ENCODE measurements around the gene SOHLH2. TPM values are rescaled to one million over a fixed set of nuclear protein-coding genes. Genes with fewer than 3 reads are reported as not detected.

The SOHLH2 gene
- polyA plus RNA-seq, 1 of the 3 experiments (the other 2 are of a cell fraction), result 0.85 TPM

GRCh38 chr13:36151591-36151990 lies 62.8 kb downstream of the SOHLH2 start:
- no peaks in the 10 kb centered on the region for H3K79me2 ChIP-seq (ENCODE audit: insufficient read depth)
- H4K20me1 ChIP-seq (ENCODE audit: insufficient read depth), result no peaks in the 10 kb centered on the region
- ChIA-PET POLR2A (no interaction called here), CTCF (interaction anchor here (0.7 kb wide), 1 partner anchor 53 kb away, joined by 3 read pairs; no protein-coding TSS in a partner anchor)
- no peak for DNase-seq
- H3F3A ChIP-seq (replicated peaks; ENCODE audit: insufficient read depth), result peaks cover 13% of the 10 kb centered on the region
- no peak overlapping the region for H3K4me3 ChIP-seq (ENCODE audit: low read depth in 2 of 2, low read length in 1 of 2)
- H3K36me3 ChIP-seq (replicated peaks in 1 of 2; ENCODE audit: control insufficient read depth in 1 of 2, insufficient read depth in 2 of 2, low read length in 1 of 2), result no peaks in the 10 kb centered on the region
- no peak overlapping the region for H3K27ac ChIP-seq (ENCODE audit: low read depth in 2 of 2, low read length in 1 of 2)
- 90% methylated on average over 1 of the region's 1 CpG for WGBS (ENCODE audit: low lambda C conversion rate)
- no peaks in the 10 kb centered on the region for H3K27me3 ChIP-seq (ENCODE audit: insufficient read depth)
- no peaks in the 10 kb centered on the region for H3K9me2 ChIP-seq
- H3K4me1 ChIP-seq (ENCODE audit: control insufficient read depth in 1 of 2, insufficient read depth in 2 of 2, low read depth in 1 of 2, low read length in 1 of 2), result peaks cover 4 to 13% of the 10 kb centered on the region in 2 experiments; a peak in 2 of 4 replicates
- no peak overlapping the region for H3K9ac ChIP-seq
- no peak overlapping the region for H2AFZ ChIP-seq (ENCODE audit: low read depth)
- no peak overlapping the region for H3K4me2 ChIP-seq
- H3K9me3 ChIP-seq, result no peaks in the 10 kb centered on the region
- no peak for TF ChIP-seq SIN3A (IDR thresholded peaks at IDR 0.05; ENCODE audit: borderline replicate concordance, low read depth, low read length)
- TF ChIP-seq TEAD4 (IDR thresholded peaks at IDR 0.05; ENCODE audit: borderline replicate concordance, insufficient read depth), result no peak
- TF ChIP-seq GATA2 (CRISPR knock-in tag; IDR thresholded peaks at IDR 0.05), result no peak
- TF ChIP-seq MXI1 (IDR thresholded peaks at IDR 0.05; ENCODE audit: low read depth, low read length), result no peak
- no peak for TF ChIP-seq TCF12 (IDR thresholded peaks at IDR 0.05)
- no peak for TF ChIP-seq IRF3 (IDR thresholded peaks at IDR 0.05; ENCODE audit: low read depth, low read length)
- TF ChIP-seq RXRA (IDR thresholded peaks at IDR 0.05; ENCODE audit: borderline replicate concordance, low read depth), result no peak
- TF ChIP-seq PBX3 (IDR thresholded peaks at IDR 0.05), result no peak
- TF ChIP-seq JUND (IDR thresholded peaks at IDR 0.05), result no peak
- TF ChIP-seq GABPA (IDR thresholded peaks at IDR 0.05; ENCODE audit: low read depth), result no peak
- TF ChIP-seq MAX (IDR thresholded peaks at IDR 0.05; ENCODE audit: low read depth), result no peak
- no peak for TF ChIP-seq SMC3 (IDR thresholded peaks at IDR 0.05; ENCODE audit: low read depth, low read length)
- no peak for TF ChIP-seq MEF2A (IDR thresholded peaks at IDR 0.05; ENCODE audit: borderline replicate concordance, low read depth)
- no peak for TF ChIP-seq NRF1 (IDR thresholded peaks at IDR 0.05; ENCODE audit: low read depth, low read length)
- TF ChIP-seq EP300 (IDR thresholded peaks at IDR 0.05; ENCODE audit: borderline replicate concordance in 1 of 2, low read depth in 1 of 2, low read length in 1 of 2), result no peak
- TF ChIP-seq POLR2AphosphoS5 (IDR thresholded peaks at IDR 0.05; ENCODE audit: low read depth, low read length), result no peak
- no peak for TF ChIP-seq YY1 (IDR thresholded peaks at IDR 0.05; ENCODE audit: low read depth)
- no peak for TF ChIP-seq FOSL2 (IDR thresholded peaks at IDR 0.05; ENCODE audit: borderline replicate concordance, low read depth)

GRCh38 chr13:36148446-36148845 lies 65.9 kb downstream of the SOHLH2 start:
- no peaks in the 10 kb centered on the region for H3K27me3 ChIP-seq (ENCODE audit: insufficient read depth)
- no peaks in the 10 kb centered on the region for H3K9me3 ChIP-seq
- no peaks in the 10 kb centered on the region for H3K9me2 ChIP-seq
- CTCF ChIA-PET, result no interaction called here
- H3K79me2 ChIP-seq (ENCODE audit: insufficient read depth), result no peaks in the 10 kb centered on the region
- no peak overlapping the region for H3K4me3 ChIP-seq (ENCODE audit: low read depth in 2 of 2, low read length in 1 of 2)
- no peak for DNase-seq
- no peak for TF ChIP-seq GABPA (IDR thresholded peaks at IDR 0.05; ENCODE audit: low read depth)
- peak; percentile 58 for TF ChIP-seq JUND (IDR thresholded peaks at IDR 0.05)
- TF ChIP-seq GATA2 (CRISPR knock-in tag; IDR thresholded peaks at IDR 0.05), result no peak
- peak; percentile 22; the same call in 1 of the 2 replicates for TF ChIP-seq PBX3 (IDR thresholded peaks at IDR 0.05)
- TF ChIP-seq FOSL2 (IDR thresholded peaks at IDR 0.05; ENCODE audit: borderline replicate concordance, low read depth), result peak; percentile 73; the same call in 1 of the 2 replicates
- TF ChIP-seq EP300 (IDR thresholded peaks at IDR 0.05; ENCODE audit: borderline replicate concordance in 1 of 2, low read depth in 1 of 2, low read length in 1 of 2), result peak in 1 of 2 experiments; percentile 48; a peak in 1 of 4 replicates
- TF ChIP-seq TAF1 (IDR thresholded peaks at IDR 0.05; ENCODE audit: borderline replicate concordance, low read depth, low read length), result no peak
- TF ChIP-seq MEF2A (IDR thresholded peaks at IDR 0.05; ENCODE audit: borderline replicate concordance, low read depth), result peak; percentile 51; the same call in 1 of the 2 replicates
- peak; percentile 31; the same call in 1 of the 2 replicates for TF ChIP-seq TCF12 (IDR thresholded peaks at IDR 0.05)
- no peak for TF ChIP-seq ELF1 (IDR thresholded peaks at IDR 0.05)
- H2AFZ ChIP-seq (ENCODE audit: low read depth), result no peak overlapping the region; the same call in 1 of the 2 replicates
- no peaks in the 10 kb centered on the region for H4K20me1 ChIP-seq (ENCODE audit: insufficient read depth)
- WGBS (ENCODE audit: low lambda C conversion rate), result 42% methylated on average over 1 of the region's 1 CpG
- H3K27ac ChIP-seq (ENCODE audit: low read depth in 2 of 2, low read length in 1 of 2), result peak overlapping the region; percentile 34 to 76; a peak in 3 of 4 replicates
- H3K4me1 ChIP-seq (ENCODE audit: control insufficient read depth in 1 of 2, insufficient read depth in 2 of 2, low read depth in 1 of 2, low read length in 1 of 2), result peaks cover 0 to 11% of the 10 kb centered on the region in 2 experiments; a peak in 1 of 4 replicates
- peaks cover 13% of the 10 kb centered on the region for H3F3A ChIP-seq (replicated peaks; ENCODE audit: insufficient read depth)
- peak overlapping the region; percentile 41; the same call in 1 of the 2 replicates for H3K4me2 ChIP-seq
- H3K36me3 ChIP-seq (replicated peaks in 1 of 2; ENCODE audit: control insufficient read depth in 1 of 2, insufficient read depth in 2 of 2, low read length in 1 of 2), result no peaks in the 10 kb centered on the region
- POLR2A ChIA-PET, result no interaction called here
- peak overlapping the region; percentile 30; the same call in 1 of the 2 replicates for H3K9ac ChIP-seq

Measured in SK-N-SH (cell line).